Measurements from ENCODE around the gene UST.

UST gene

GRCh38 chr6:149060985-149061760 lies 314.3 kb downstream of the UST start:
- Histone ChIP-seq H3K36me3 (ENCODE audit: control insufficient read depth, insufficient read depth, low read length) (no peaks in the 10 kb centered on the region), H3K27ac (no peak overlapping the region), H3K9me3 (ENCODE audit: control insufficient read depth, low read length) (no peaks in the 10 kb centered on the region), H3K79me2 (no peaks in the 10 kb centered on the region), H3K27me3 (ENCODE audit: control insufficient read depth, insufficient read depth, low read length) (no peaks in the 10 kb centered on the region), H3K4me1 (peaks cover 6% of the 10 kb centered on the region), H3K4me3 (ENCODE audit: low read depth, low read length) (no peak overlapping the region), H2AFZ (no peak overlapping the region), H3K4me2 (ENCODE audit: low read length) (peak overlapping the region; percentile 16), H3K9ac (no peak overlapping the region)
- no peak for TF ChIP-seq CTCF (IDR thresholded peaks at IDR 0.05)

- Histone ChIP-seq H3K4me3 (ENCODE audit: low read depth, low read length) (no peak overlapping the region), H3K27me3 (ENCODE audit: control insufficient read depth, insufficient read depth, low read length) (no peaks in the 10 kb centered on the region), H3K27ac (no peak overlapping the region), H3K4me1 (peaks cover 6% of the 10 kb centered on the region), H2AFZ (no peak overlapping the region), H3K9me3 (ENCODE audit: control insufficient read depth, low read length) (no peaks in the 10 kb centered on the region), H3K4me2 (ENCODE audit: low read length) (no peak overlapping the region), H3K9ac (no peak overlapping the region), H3K79me2 (no peaks in the 10 kb centered on the region), H3K36me3 (ENCODE audit: control insufficient read depth, insufficient read depth, low read length) (no peaks in the 10 kb centered on the region)
- TF ChIP-seq CTCF (IDR thresholded peaks at IDR 0.05): no peak
Measured at GRCh38 chr6:149061930-149062329, 315.1 kb downstream of the UST start.

- H3K79me2 ChIP-seq: no peaks in the 10 kb centered on the region
- no peaks in the 10 kb centered on the region for H3K36me3 ChIP-seq (ENCODE audit: control insufficient read depth, insufficient read depth, low read length)
- no peak overlapping the region for H3K4me3 ChIP-seq (ENCODE audit: low read depth, low read length)
- H3K4me2 ChIP-seq (ENCODE audit: low read length): no peak overlapping the region
- no peak overlapping the region for H3K9ac ChIP-seq
- H3K27ac ChIP-seq: no peak overlapping the region
- no peaks in the 10 kb centered on the region for H3K9me3 ChIP-seq (ENCODE audit: control insufficient read depth, low read length)
- H3K27me3 ChIP-seq (ENCODE audit: control insufficient read depth, insufficient read depth, low read length): no peaks in the 10 kb centered on the region
- no peak for TF ChIP-seq CTCF (IDR thresholded peaks at IDR 0.05)
- no peak overlapping the region for H2AFZ ChIP-seq
- H3K4me1 ChIP-seq: peaks cover 6% of the 10 kb centered on the region
Measured at GRCh38 chr6:149062653-149063348, 316.0 kb downstream of the UST start.

GRCh38 chr6:149063468-149063867 lies 316.6 kb downstream of the UST start:
- TF ChIP-seq CTCF (IDR thresholded peaks at IDR 0.05): no peak
- H3K4me2 ChIP-seq (ENCODE audit: low read length): no peak overlapping the region
- no peaks in the 10 kb centered on the region for H3K9me3 ChIP-seq (ENCODE audit: control insufficient read depth, low read length)
- peaks cover 6% of the 10 kb centered on the region for H3K4me1 ChIP-seq
- no peak overlapping the region for H3K9ac ChIP-seq
- H3K27ac ChIP-seq: no peak overlapping the region
- H3K79me2 ChIP-seq: no peaks in the 10 kb centered on the region
- no peaks in the 10 kb centered on the region for H3K27me3 ChIP-seq (ENCODE audit: control insufficient read depth, insufficient read depth, low read length)
- no peak overlapping the region for H2AFZ ChIP-seq
- no peaks in the 10 kb centered on the region for H3K36me3 ChIP-seq (ENCODE audit: control insufficient read depth, insufficient read depth, low read length)
- no peak overlapping the region for H3K4me3 ChIP-seq (ENCODE audit: low read depth, low read length)

All from parathyroid adenoma (tissue), 2 donors.